AG04449 (cell line): Measurements from ENCODE around the gene FADS6.

Source experiments
- CTCF ChIA-PET: fragments of 350-600 bp; formaldehyde crosslinking; extraction: SDS; loops from one replicate; lab custom pipeline; 2021; ENCODE audit warnings: antibody characterized with exemption; lab: Yijun Ruan, JAX
- POLR2A ChIA-PET: fragments of 400-600, 350-600 bp; formaldehyde crosslinking; extraction: SDS; loops from one replicate; lab custom pipeline; 2020; ENCODE audit warnings: antibody characterized with exemption, inconsistent platforms; lab: Yijun Ruan, JAX
- DNase-seq: peaks from one replicate; pipeline ENCODE4 v3.0.0-alpha.2; 2010; ENCODE audit warnings: low read depth, low spot score
- H3K4me3 ChIP-seq: 2 replicates; pipeline ENCODE4 v1.5.1; 2011; ENCODE audit warnings: low read depth, mild to moderate bottlenecking, control low read depth, low read length
- TF ChIP-seq, protein P1 (sequence below): IDR thresholded peaks from one replicate; pipeline ENCODE4 v1.5.1; 2011; ENCODE audit warnings: mild to moderate bottlenecking, moderate library complexity, low read length, control low read depth, inconsistent platforms; ENCODE audit not compliant: insufficient read depth; ENCODE audit errors: missing control alignments

The FADS6 gene

DNA sequence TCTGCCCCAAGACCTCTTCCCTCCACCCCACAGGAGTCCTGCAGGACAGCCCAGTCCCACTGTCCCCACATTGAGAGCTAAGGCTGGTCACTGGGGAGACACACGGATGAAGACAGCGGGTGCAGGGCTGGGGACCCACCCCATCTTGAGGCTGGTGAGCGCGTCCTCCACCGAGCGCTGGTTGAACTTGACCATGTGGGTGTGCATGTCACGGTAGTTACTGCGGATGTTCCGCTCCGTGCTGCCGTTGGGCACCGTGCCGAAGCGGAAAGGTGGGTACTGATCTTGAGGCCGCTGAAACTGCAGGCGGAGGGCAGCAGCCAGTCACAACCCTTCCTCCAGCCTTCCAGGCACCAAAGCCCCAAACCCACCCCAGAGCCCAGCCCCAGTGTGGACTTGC, 46.8 kb downstream of the FADS6 start:
- TF ChIP-seq, protein P1, sequence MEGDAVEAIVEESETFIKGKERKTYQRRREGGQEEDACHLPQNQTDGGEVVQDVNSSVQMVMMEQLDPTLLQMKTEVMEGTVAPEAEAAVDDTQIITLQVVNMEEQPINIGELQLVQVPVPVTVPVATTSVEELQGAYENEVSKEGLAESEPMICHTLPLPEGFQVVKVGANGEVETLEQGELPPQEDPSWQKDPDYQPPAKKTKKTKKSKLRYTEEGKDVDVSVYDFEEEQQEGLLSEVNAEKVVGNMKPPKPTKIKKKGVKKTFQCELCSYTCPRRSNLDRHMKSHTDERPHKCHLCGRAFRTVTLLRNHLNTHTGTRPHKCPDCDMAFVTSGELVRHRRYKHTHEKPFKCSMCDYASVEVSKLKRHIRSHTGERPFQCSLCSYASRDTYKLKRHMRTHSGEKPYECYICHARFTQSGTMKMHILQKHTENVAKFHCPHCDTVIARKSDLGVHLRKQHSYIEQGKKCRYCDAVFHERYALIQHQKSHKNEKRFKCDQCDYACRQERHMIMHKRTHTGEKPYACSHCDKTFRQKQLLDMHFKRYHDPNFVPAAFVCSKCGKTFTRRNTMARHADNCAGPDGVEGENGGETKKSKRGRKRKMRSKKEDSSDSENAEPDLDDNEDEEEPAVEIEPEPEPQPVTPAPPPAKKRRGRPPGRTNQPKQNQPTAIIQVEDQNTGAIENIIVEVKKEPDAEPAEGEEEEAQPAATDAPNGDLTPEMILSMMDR: no peak
- ChIA-PET POLR2A (no interaction called here), CTCF (interaction anchor here (2.3 to 13.7 kb wide), 4 partner anchors 13 to 101 kb away, joined by 5 to 276 read pairs (median 33); partner anchors contain the start of gene GRIN2C)
- H3K4me3 ChIP-seq: no peak overlapping the region
- DNase-seq: no peak

- CTCF ChIA-PET: interaction anchor here (0.9 to 13.7 kb wide), 16 partner anchors 9 to 186 kb away, joined by 3 to 276 read pairs (median 6); partner anchors contain the start of gene GRIN2C
- TF ChIP-seq, protein P1: no peak
- H3K4me3 ChIP-seq: no peak overlapping the region
- DNase-seq: no peak
- POLR2A ChIA-PET: interaction anchor here (1.0 kb wide), 1 partner anchor 29 kb away, joined by 6 read pairs; the partner anchor contains the start of gene FDXR
These were observed 50.1 kb downstream of the FADS6 start for GRCh38 chr17:74843352-74843627.

GRCh38 chr17:74842599-74843351, 50.7 kb downstream of the FADS6 start:
- TF ChIP-seq, protein P1: peak; percentile 71
- POLR2A ChIA-PET: interaction anchor here (1.0 kb wide), 1 partner anchor 30 kb away, joined by 6 read pairs; the partner anchor contains the start of gene FDXR

GRCh38 chr17:74842146-74842598, 51.3 kb downstream of the FADS6 start:
- no peak overlapping the region; the same call in 1 of the 2 replicates for H3K4me3 ChIP-seq
- CTCF ChIA-PET: interaction anchor here (0.8 to 13.7 kb wide), 14 partner anchors 9 to 118 kb away, joined by 3 to 276 read pairs (median 6); partner anchors contain the start of genes GRIN2C and RAB37
- POLR2A ChIA-PET: interaction anchor here (1.0 kb wide), 1 partner anchor 31 kb away, joined by 6 read pairs; the partner anchor contains the start of gene FDXR
- no peak for DNase-seq
- TF ChIP-seq, protein P1: no peak

More at GRCh38 chr17:74842599-74843351, 50.7 kb downstream of the FADS6 start:
- DNase-seq: no peak
- CTCF ChIA-PET: interaction anchor here (0.8 to 13.7 kb wide), 18 partner anchors 10 to 186 kb away, joined by 3 to 276 read pairs (median 5); partner anchors contain the start of genes GRIN2C and RAB37
- peak overlapping the region; percentile 42 for H3K4me3 ChIP-seq

DNA sequence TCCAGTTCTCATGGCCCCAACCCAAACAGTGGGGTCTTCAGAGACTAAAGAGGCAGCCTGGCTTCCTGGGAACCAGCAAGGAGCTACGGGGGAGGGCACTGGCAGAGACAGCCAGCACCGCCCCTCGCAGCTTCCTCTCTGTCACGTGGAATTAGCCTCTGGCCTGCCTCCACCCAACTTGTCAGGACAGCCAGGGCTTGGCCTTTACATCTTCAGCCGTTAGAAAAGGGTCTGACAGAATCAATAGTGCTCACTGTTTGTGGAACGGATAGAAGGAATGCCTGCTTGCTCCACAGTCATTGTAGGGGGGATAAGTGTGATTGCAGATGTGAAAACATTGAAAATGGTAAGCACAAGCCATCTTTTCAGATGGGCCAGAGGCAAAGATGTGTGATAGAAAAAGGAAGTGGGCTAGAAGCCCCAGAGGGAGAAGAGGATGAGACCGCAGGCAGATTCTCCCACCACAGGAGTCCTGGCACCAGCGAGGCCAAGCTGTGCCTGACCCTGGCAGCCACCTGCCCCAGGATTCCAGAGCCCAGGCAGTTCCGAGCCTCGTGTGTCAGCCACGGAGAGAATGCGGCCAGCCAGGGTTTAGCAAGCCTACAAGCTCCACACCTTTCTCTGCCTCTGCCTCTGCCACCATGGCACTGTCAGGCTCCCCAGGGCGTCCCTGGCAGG, 52.3 kb downstream of the FADS6 start:
- DNase-seq: no peak
- ChIA-PET CTCF (interaction anchor here (1.2 to 13.7 kb wide), 7 partner anchors 21 to 116 kb away, joined by 3 to 276 read pairs (median 4); partner anchors contain the start of gene GRIN2C), POLR2A (no interaction called here)

More for the DNA sequence above, 52.3 kb downstream of the FADS6 start:
- TF ChIP-seq, protein P1: no peak
- no peak overlapping the region for H3K4me3 ChIP-seq
